ENCODE results near the gene NKAIN4. TPM values are rescaled to one million over a fixed set of nuclear protein-coding genes. Genes with fewer than 3 reads are reported as not detected.

The NKAIN4 gene
- total RNA-seq, 1 donor from 2014 or later = not detected

GRCh38 chr20:63297371-63297781, 43.1 kb upstream of the NKAIN4 start:
- Histone ChIP-seq H3K27me3 (ENCODE audit: low read depth) (peaks cover 83% of the 10 kb centered on the region), H3K27ac (replicated peaks) (no peak overlapping the region), H3K9me3 (replicated peaks) (peaks cover 22% of the 10 kb centered on the region), H3K36me3 (no peaks in the 10 kb centered on the region), H3K4me1 (no peaks in the 10 kb centered on the region), H3K4me3 (no peak overlapping the region)
- DNase-seq = no peak
- intact Hi-C loops (cut with micrococcal nuclease) = no loop called here
- TF ChIP-seq CTCF (IDR thresholded peaks at IDR 0.05; ENCODE audit: borderline replicate concordance) = no peak

- H3K27me3 ChIP-seq (ENCODE audit: low read depth) = peaks cover 83% of the 10 kb centered on the region
- no peaks in the 10 kb centered on the region for H3K4me1 ChIP-seq
- intact Hi-C loops (cut with micrococcal nuclease) = no loop called here
- DNase-seq = no peak
- H3K36me3 ChIP-seq = no peaks in the 10 kb centered on the region
- no peak overlapping the region for H3K4me3 ChIP-seq
- TF ChIP-seq CTCF (IDR thresholded peaks at IDR 0.05; ENCODE audit: borderline replicate concordance) = no peak
- peaks cover 15% of the 10 kb centered on the region for H3K9me3 ChIP-seq (replicated peaks)
- H3K27ac ChIP-seq (replicated peaks) = no peak overlapping the region
Measured at GRCh38 chr20:63296531-63297299, 42.5 kb upstream of the NKAIN4 start.

- DNase-seq = no peak
- Histone ChIP-seq H3K4me1 (peaks cover 5% of the 10 kb centered on the region), H3K9me3 (replicated peaks) (peaks cover 6% of the 10 kb centered on the region), H3K4me3 (no peak overlapping the region), H3K36me3 (no peaks in the 10 kb centered on the region), H3K27me3 (ENCODE audit: low read depth) (peaks cover 75% of the 10 kb centered on the region), H3K27ac (replicated peaks) (no peak overlapping the region)
- TF ChIP-seq CTCF (IDR thresholded peaks at IDR 0.05; ENCODE audit: borderline replicate concordance) = no peak
- intact Hi-C loops (cut with micrococcal nuclease) = no loop called here
Measured at GRCh38 chr20:63295846-63296245, 41.6 kb upstream of the NKAIN4 start.

- Histone ChIP-seq H3K27me3 (ENCODE audit: low read depth) (peaks cover 74% of the 10 kb centered on the region), H3K4me3 (no peak overlapping the region), H3K9me3 (replicated peaks) (peaks cover 2% of the 10 kb centered on the region), H3K4me1 (peaks cover 9% of the 10 kb centered on the region), H3K27ac (replicated peaks) (no peak overlapping the region), H3K36me3 (no peaks in the 10 kb centered on the region)
- DNase-seq = no peak
- intact Hi-C loops (cut with micrococcal nuclease) = no loop called here
- no peak for TF ChIP-seq CTCF (IDR thresholded peaks at IDR 0.05; ENCODE audit: borderline replicate concordance)
Measured at GRCh38 chr20:63295422-63295821, 41.2 kb upstream of the NKAIN4 start.

- peaks cover 9% of the 10 kb centered on the region for H3K4me1 ChIP-seq
- intact Hi-C loops (cut with micrococcal nuclease) = no loop called here
- no peaks in the 10 kb centered on the region for H3K9me3 ChIP-seq (replicated peaks)
- no peak overlapping the region for H3K4me3 ChIP-seq
- no peak overlapping the region for H3K27ac ChIP-seq (replicated peaks)
- no peak for DNase-seq
- no peak for TF ChIP-seq CTCF (IDR thresholded peaks at IDR 0.05; ENCODE audit: borderline replicate concordance)
- H3K27me3 ChIP-seq (ENCODE audit: low read depth) = peaks cover 70% of the 10 kb centered on the region
- H3K36me3 ChIP-seq = no peaks in the 10 kb centered on the region
Measured at GRCh38 chr20:63295018-63295417, 40.8 kb upstream of the NKAIN4 start.
